ENCODE results near the gene ATP2A2. TPM values are rescaled to one million over a fixed set of nuclear protein-coding genes. Genes with fewer than 3 reads are reported as not detected.

The ATP2A2 gene
- total and polyA plus RNA-seq, 11 donors: 494 to 2,963 (median 1,674) TPM

- TF ChIP-seq CTCF (IDR thresholded peaks at IDR 0.05) (no peak), POLR2A (IDR thresholded peaks at IDR 0.05) (no peak)
- Histone ChIP-seq H3K36me3 (peaks cover 0 to 100% (median 99%) of the 10 kb centered on the region in 9 donors), H3K27me3 (no peaks in the 10 kb centered on the region), H3K4me3 (no peak overlapping the region), H3K27ac (peak overlapping the region in 1 of 12 donors; percentile 11), H3K9me3 (no peaks in the 10 kb centered on the region), H3K4me1 (peaks cover 3 to 84% (median 18%) of the 10 kb centered on the region in 12 donors)
- WGBS, 4 donors: 56 to 64% (median 62%) methylated on average over 3 of the region's 3 CpGs
- ATAC-seq (no peak), DNase-seq (no peak)
- intact Hi-C loops (cut with DNase I): no loop called here
Observed at GRCh38 chr12:110330124-110330523, 49.1 kb downstream of the ATP2A2 start.

- DNase-seq: no peak
- peaks cover under 1 to 100% (median 99%) of the 10 kb centered on the region in 9 donors for H3K36me3 ChIP-seq
Observed at GRCh38 chr12:110330544-110330943, 49.5 kb downstream of the ATP2A2 start.

GRCh38 chr12:110333201-110333600, 52.2 kb downstream of the ATP2A2 start:
- DNase-seq (no peak), ATAC-seq (no peak)
- peaks cover 4 to 100% (median 99%) of the 10 kb centered on the region in 9 donors for H3K36me3 ChIP-seq
- no peak for TF ChIP-seq POLR2A (IDR thresholded peaks at IDR 0.05)
- no peak for TF ChIP-seq CTCF (IDR thresholded peaks at IDR 0.05)
- intact Hi-C loops (cut with DNase I): no loop called here
- H3K9me3 ChIP-seq: no peaks in the 10 kb centered on the region
- H3K27ac ChIP-seq: no peak overlapping the region
- H3K4me1 ChIP-seq: peaks cover 0 to 78% (median 18%) of the 10 kb centered on the region in 12 donors
- no peaks in the 10 kb centered on the region for H3K27me3 ChIP-seq
- no peak overlapping the region for H3K4me3 ChIP-seq

More at GRCh38 chr12:110330544-110330943, 49.5 kb downstream of the ATP2A2 start:
- no peak for ATAC-seq
- H3K27me3 ChIP-seq: no peaks in the 10 kb centered on the region
- H3K9me3 ChIP-seq: no peaks in the 10 kb centered on the region
- peaks cover under 1 to 84% (median 18%) of the 10 kb centered on the region in 12 donors for H3K4me1 ChIP-seq
- intact Hi-C loops (cut with DNase I): no loop called here
- TF ChIP-seq POLR2A (IDR thresholded peaks at IDR 0.05) (no peak), CTCF (IDR thresholded peaks at IDR 0.05) (no peak)
- H3K27ac ChIP-seq: no peak overlapping the region
- no peak overlapping the region for H3K4me3 ChIP-seq

GRCh38 chr12:110335481-110336045, 54.5 kb downstream of the ATP2A2 start:
- Histone ChIP-seq H3K36me3 (peaks cover 4 to 100% (median 99%) of the 10 kb centered on the region in 9 donors), H3K27ac (no peak overlapping the region), H3K4me3 (no peak overlapping the region), H3K4me1 (peaks cover 0 to 65% (median 16%) of the 10 kb centered on the region in 12 donors), H3K27me3 (no peaks in the 10 kb centered on the region), H3K9me3 (no peaks in the 10 kb centered on the region)
- 63 to 77% (median 74%) methylated on average over 4 of the region's 4 CpGs for WGBS, 4 donors
- TF ChIP-seq POLR2A (IDR thresholded peaks at IDR 0.05): no peak
- TF ChIP-seq CTCF (IDR thresholded peaks at IDR 0.05): no peak
- ATAC-seq (no peak), DNase-seq (no peak)
- intact Hi-C loops (cut with DNase I): no loop called here

Data from heart left ventricle (tissue), 16 donors.